NT2/D1 (cell line): ENCODE results near the gene EPHA2.

Source experiments
- SUZ12 ChIP-seq: IDR thresholded peaks from 2 replicates; pipeline ENCODE4 v1.6.1; 2011; ENCODE audit not compliant: insufficient read length, insufficient read depth; ENCODE audit errors: extremely low read depth
- YY1 ChIP-seq: IDR thresholded peaks from 2 replicates; pipeline ENCODE4 v1.6.1; 2011; ENCODE audit not compliant: insufficient read length, insufficient read depth
- ZNF274 ChIP-seq: IDR thresholded peaks from 2 replicates; pipeline ENCODE4 v1.6.1; 2011; ENCODE audit warnings: mild to moderate bottlenecking, low read depth, low read length

DNA sequence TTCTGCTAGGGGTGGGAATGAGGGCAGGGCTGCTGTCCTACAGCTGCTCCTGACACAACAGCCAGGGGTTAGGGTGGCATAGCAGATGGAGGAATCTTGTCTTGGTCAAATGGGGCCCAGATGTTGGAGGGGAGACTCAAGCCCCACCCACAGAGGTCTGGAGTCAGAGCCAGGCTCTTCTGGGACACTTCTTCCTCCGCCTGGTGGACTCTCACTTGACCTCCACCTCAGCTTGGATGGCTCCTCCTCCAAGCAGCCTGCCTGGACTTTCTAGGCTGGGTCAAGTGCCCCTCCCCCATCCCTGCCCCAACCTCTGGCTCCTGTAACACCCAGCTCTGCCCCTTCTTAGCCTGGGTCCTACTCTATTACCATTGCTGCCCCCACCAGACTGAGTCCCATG lies 35.5 kb downstream of the EPHA2 start:
- no peak for TF ChIP-seq YY1
- no peak for TF ChIP-seq SUZ12
- no peak for TF ChIP-seq ZNF274
